Fibroblast of the aortic adventitia (primary cell): ENCODE data around the gene ANO8. TPM values are rescaled to one million over a fixed set of nuclear protein-coding genes. Genes with fewer than 3 reads are reported as not detected.
A peak's percentile ranks its signal among the peaks of the same experiment; 100 is the strongest.

Experiments
- DNase-seq: peaks from one replicate; pipeline ENCODE4 v3.0.0-alpha.2; 2010; ENCODE audit warnings: low read depth
- H3K4me3 ChIP-seq: 2 replicates; pipeline ENCODE4 v1.5.1; 2011; ENCODE audit warnings: low read depth, mild to moderate bottlenecking, control low read depth, low read length, moderate library complexity
- CTCF ChIP-seq: IDR thresholded peaks from 2 replicates; pipeline ENCODE4 v1.5.1; 2011; ENCODE audit warnings: mild to moderate bottlenecking, low read length, control low read depth, inconsistent platforms; ENCODE audit not compliant: insufficient read depth
- total RNA-seq: library from RNA; depleted of rRNA; stranded (reverse); fragments of >200 nt; gene quantifications from 2 replicates; pipeline ENCODE4 v1.2.3, GENCODE V29; 2012; ENCODE audit warnings: low replicate concordance

The ANO8 gene
- total RNA-seq, 1 donor: 6.1 TPM

- no peak for TF ChIP-seq CTCF
- no peak for DNase-seq
- H3K4me3 ChIP-seq: no peak overlapping the region
Observed at GRCh38 chr19:17323300-17323963, 11.2 kb downstream of the ANO8 start.

DNA sequence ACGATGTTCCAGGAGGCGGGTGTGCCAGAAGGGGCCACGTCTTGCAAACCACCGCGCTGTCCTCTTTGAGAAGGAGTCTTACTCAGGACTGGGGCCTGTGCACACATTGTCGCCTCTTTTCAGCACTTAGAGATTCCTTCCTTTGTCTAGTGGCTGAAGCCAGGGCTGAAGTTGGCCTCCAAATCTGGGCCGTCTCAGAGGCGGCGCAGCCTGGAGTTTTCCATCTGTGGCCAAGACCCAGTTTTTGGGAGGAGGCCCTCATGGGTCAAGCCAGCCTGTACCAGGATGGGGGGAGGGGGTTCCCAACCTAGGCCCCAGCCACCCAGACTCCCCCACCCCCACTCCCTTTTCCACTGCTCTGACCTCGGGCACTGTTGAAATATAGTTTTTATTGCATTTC, 11.8 kb downstream of the ANO8 start:
- peak; percentile 12 for DNase-seq
- TF ChIP-seq CTCF: no peak
- no peak overlapping the region for H3K4me3 ChIP-seq

- no peak for TF ChIP-seq CTCF
- no peak overlapping the region for H3K4me3 ChIP-seq
- DNase-seq: no peak
Observed at GRCh38 chr19:17321655-17322489, 12.8 kb downstream of the ANO8 start.

GRCh38 chr19:17320435-17320834, 14.2 kb downstream of the ANO8 start:
- DNase-seq: no peak
- no peak overlapping the region for H3K4me3 ChIP-seq
- no peak for TF ChIP-seq CTCF

- no peak for DNase-seq
- no peak for TF ChIP-seq CTCF
- no peak overlapping the region for H3K4me3 ChIP-seq
Observed at GRCh38 chr19:17319473-17320238, 15.0 kb downstream of the ANO8 start.

DNA sequence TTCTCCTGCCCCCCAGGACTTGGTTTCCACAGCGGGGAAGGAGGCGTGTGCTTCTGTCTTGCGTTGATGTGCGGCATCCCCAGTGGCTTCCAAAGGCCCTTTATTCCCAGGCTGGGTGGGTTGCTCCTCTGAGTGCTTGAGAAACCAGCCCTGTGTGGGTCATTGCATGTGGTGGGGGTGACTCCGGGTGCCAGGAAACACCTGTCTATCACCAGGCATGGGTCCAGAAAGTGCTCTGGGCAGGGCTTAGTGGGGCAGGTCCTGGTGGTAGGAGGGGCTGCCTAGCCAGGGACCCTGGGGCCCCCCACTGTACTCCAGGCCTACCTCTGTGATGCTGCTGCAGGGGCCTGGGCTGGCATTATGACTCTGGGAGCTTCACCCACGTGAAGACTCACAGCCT, 15.7 kb downstream of the ANO8 start:
- H3K4me3 ChIP-seq: no peak overlapping the region
- no peak for DNase-seq
- TF ChIP-seq CTCF: no peak
